Urinary bladder (tissue), 4 donors: ENCODE measurements around the gene CCSER2. TPM values are rescaled to one million over a fixed set of nuclear protein-coding genes. Genes with fewer than 3 reads are reported as not detected.

Experiments used
- DNase-seq: peaks from one replicate; pipeline ENCODE4 v3.0.0-alpha.2; 2015; ENCODE audit errors: extremely low spot score
- H3K27ac ChIP-seq: one replicate; pipeline ENCODE4 v1.5.1; 2013; ENCODE audit warnings: low read depth, mild to moderate bottlenecking, moderate library complexity
- H3K36me3 ChIP-seq: one replicate; pipeline ENCODE4 v1.6.1; 2013; ENCODE audit warnings: mild to moderate bottlenecking, moderate library complexity; ENCODE audit not compliant: insufficient read depth
- H3K4me1 ChIP-seq: one replicate; pipeline ENCODE4 v1.6.1; 2013; ENCODE audit warnings: mild to moderate bottlenecking, moderate library complexity; ENCODE audit not compliant: insufficient read depth
- H3K4me3 ChIP-seq: one replicate; pipeline ENCODE4 v1.5.1; 2013; ENCODE audit warnings: low read depth, low read length
- WGBS: extraction: QIAGEN DNeasy Blood & Tissue Kit; methylation state at CpG from one replicate; pipeline ENCODE4 v1.1.7; 2013; 5-methylcytosine and 5-hydroxymethylcytosine counted together
- polyA plus RNA-seq: library from polyadenylated mRNA; stranded (reverse); fragments of 200-250 nt; gene quantifications from one replicate; pipeline ENCODE4 v1.2.3, GENCODE V29; 2013
- total RNA-seq: library from RNA; depleted of rRNA; stranded (reverse); fragments of >200 nt; gene quantifications from one replicate; pipeline ENCODE4 v1.2.3, GENCODE V29; 2014
- donor health status: healthy with polysubstance abuse.
- donor health status: healthy.

CCSER2 gene
- total and polyA plus RNA-seq, 2 donors, result 22.1 to 75.4 TPM

DNA sequence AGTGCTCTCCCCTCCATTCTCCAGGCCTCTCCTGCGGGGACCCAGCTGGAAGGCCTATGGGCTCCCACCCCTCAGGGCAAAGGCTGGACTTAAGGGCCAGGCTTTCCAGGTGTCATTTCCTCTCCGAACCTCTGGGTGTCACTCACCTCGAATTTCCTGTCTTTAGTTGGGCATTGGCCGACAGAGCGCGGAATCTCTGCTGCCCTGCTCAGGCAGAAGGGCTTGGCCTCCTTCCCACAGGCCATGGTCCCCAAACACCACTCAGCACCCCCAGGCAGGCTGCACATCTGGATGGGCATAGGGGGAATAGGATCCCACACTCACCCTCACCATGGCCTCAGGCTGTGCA lies 212.9 kb downstream of the CCSER2 start:
- H3K27ac ChIP-seq, result no peak overlapping the region
- H3K4me3 ChIP-seq, result no peak overlapping the region
- 72% methylated on average over 6 of the region's 6 CpGs for WGBS
- no peak for DNase-seq
- no peaks in the 10 kb centered on the region for H3K4me1 ChIP-seq
- no peaks in the 10 kb centered on the region for H3K36me3 ChIP-seq

DNA sequence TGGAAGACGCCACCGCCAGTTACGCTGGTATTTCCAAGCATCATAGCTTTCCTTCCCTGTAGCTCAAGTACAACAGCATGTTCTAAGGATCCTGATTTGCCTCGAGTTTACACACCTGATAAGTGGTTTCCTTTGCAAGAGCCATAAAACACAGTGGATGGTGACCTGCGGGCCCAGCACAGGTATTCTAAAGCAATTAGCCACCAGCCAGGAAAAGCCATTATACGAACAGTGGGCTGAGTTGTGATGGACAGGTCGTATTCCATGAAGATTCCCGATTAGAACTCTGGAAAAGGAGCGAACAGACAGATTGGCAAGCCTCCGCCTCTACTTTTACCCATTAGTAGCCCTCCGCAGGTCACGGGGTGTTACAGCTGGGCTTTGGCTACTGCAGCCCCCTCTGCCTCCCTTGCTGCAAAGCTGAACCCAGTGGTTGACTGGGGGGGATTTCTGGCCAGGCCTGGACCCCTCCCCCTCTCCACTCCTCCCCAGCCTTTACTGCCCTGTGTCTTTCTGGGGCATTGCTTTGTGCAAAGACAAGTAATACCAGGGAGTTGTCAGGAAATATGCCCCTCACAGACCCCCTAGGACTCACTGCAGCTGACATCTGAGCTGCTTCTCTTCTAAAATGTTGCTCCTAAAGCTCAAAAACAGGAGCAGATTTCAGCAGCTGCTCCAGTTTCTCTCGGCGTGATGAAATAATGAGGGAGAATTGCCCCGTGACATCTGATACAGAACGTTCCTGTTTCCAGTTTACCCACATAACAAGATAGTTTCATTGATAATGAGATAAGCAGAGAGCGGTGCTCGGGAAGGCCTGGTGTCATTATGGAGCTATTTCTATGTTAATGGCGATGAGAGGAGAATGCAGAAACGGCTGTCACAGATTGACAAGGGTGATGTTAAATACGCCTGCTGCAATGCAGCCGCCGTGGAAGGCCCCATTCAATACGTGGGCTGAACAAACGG lies 214.4 kb downstream of the CCSER2 start:
- peak; percentile 11 for DNase-seq
- Histone ChIP-seq H3K27ac (no peak overlapping the region), H3K4me1 (no peaks in the 10 kb centered on the region), H3K36me3 (no peaks in the 10 kb centered on the region), H3K4me3 (no peak overlapping the region)
- 54% methylated on average over 25 of the region's 25 CpGs for WGBS

DNA sequence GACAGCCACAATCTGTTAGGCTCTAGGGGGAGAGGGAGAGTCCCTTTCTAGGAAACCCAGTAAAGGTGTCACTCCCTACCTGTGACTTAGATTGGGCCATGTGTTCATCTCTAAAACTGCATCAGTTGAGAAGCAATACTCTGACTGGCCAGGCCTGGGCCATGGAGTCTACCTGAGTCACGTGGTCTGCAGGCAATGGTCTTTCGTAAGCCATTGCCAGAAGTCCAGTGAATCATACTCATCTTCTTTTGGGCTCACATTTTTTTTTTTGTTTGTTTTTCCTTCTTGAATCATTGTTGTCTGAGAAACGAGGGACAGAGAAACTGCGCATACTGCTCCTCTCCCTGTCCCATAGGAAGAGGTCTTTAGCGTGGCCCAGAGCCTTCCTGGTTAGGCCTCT lies 215.6 kb downstream of the CCSER2 start:
- DNase-seq, result no peak
- H3K27ac ChIP-seq, result no peak overlapping the region
- H3K36me3 ChIP-seq, result no peaks in the 10 kb centered on the region
- 86% methylated on average over 5 of the region's 5 CpGs for WGBS
- no peak overlapping the region for H3K4me3 ChIP-seq
- H3K4me1 ChIP-seq, result no peaks in the 10 kb centered on the region

DNA sequence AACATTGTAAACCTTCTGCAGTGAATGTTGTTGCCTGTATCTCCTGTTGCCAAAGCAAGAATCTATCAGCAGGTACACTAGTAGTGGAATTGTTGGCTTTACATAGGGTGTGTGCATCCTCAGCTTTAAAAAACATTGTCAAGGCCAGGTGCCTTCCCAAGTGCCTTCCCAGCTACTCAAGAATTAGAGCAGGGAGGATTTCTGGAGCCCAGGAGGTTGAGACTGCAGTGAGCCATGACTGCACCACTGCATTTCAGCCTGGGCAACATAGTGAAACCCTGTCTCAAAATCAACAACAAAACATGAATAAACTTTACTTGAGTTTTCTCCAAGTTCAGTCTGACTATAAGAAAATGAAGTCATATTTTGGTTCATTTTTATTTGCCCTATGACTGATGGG lies 217.3 kb downstream of the CCSER2 start:
- Histone ChIP-seq H3K36me3 (no peaks in the 10 kb centered on the region), H3K4me1 (no peaks in the 10 kb centered on the region), H3K27ac (no peak overlapping the region), H3K4me3 (no peak overlapping the region)
- DNase-seq, result no peak

DNA sequence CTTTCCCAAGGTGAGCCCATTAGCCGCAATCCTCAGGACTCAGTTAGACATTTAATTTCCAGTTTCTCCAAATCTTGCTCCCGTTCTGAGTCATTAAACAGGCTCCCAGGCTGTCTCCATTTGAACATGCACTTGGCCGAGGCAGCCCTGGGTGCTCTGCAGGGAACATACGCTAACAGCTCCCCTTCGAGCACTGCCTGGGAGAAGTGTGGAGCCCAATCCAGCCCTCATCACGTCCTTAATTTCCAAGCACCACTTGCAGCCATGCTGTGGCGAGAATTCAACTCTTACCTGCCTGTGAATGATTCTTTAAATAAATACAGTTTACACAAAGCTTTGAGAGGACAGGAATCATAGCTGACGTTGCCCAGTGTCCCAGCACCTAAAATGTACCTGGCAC lies 218.2 kb downstream of the CCSER2 start:
- H3K4me3 ChIP-seq, result no peak overlapping the region
- WGBS, result 83% methylated on average over 8 of the region's 8 CpGs
- DNase-seq, result no peak
- no peak overlapping the region for H3K27ac ChIP-seq
- H3K4me1 ChIP-seq, result no peaks in the 10 kb centered on the region
- H3K36me3 ChIP-seq, result no peaks in the 10 kb centered on the region

DNA sequence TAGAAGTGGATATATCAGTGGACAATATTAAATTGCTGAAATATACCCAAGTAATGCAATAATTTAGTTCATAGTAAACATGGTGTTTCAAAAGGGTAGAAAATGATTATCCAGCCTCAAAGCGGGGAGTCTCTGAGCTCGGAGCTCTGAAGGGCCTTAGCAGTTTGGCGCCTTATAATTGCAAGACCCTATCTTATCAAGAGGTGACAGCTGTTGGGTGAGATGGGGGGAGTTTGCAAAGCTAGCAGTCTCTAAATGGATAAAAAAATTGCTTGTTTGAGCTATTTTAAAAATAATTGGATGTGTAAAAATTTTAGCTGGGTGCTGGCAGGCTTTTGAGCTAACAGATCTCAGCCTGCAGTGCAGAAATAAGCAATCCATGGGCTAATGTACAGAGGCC lies 219.2 kb downstream of the CCSER2 start:
- DNase-seq, result no peak
- Histone ChIP-seq H3K36me3 (no peaks in the 10 kb centered on the region), H3K27ac (no peak overlapping the region), H3K4me1 (no peaks in the 10 kb centered on the region), H3K4me3 (no peak overlapping the region)
- WGBS, result 72% methylated on average over 3 of the region's 3 CpGs

DNA sequence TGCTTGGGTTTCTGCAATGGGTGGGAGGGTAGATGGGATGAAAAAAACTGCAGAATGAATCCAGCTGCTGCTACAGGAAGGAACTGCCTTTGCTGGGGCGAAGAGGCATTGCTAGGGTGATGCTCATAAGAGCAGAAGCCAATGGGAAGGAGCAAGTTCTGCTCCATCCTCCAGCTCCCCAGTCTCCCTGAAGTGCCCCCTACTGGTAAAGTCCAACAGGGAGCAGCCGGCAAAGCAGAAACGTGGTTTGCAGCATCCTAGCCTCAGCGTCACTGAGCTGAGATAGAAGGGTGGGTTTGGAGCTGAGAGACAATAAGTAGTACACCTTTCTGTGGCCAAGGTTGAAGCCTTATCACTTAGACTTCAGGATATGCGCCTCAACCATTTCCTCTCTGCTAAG lies 220.5 kb downstream of the CCSER2 start:
- no peaks in the 10 kb centered on the region for H3K4me1 ChIP-seq
- WGBS, result 22% methylated on average over 5 of the region's 5 CpGs
- no peak for DNase-seq
- no peak overlapping the region for H3K27ac ChIP-seq
- H3K4me3 ChIP-seq, result no peak overlapping the region
- H3K36me3 ChIP-seq, result no peaks in the 10 kb centered on the region

DNA sequence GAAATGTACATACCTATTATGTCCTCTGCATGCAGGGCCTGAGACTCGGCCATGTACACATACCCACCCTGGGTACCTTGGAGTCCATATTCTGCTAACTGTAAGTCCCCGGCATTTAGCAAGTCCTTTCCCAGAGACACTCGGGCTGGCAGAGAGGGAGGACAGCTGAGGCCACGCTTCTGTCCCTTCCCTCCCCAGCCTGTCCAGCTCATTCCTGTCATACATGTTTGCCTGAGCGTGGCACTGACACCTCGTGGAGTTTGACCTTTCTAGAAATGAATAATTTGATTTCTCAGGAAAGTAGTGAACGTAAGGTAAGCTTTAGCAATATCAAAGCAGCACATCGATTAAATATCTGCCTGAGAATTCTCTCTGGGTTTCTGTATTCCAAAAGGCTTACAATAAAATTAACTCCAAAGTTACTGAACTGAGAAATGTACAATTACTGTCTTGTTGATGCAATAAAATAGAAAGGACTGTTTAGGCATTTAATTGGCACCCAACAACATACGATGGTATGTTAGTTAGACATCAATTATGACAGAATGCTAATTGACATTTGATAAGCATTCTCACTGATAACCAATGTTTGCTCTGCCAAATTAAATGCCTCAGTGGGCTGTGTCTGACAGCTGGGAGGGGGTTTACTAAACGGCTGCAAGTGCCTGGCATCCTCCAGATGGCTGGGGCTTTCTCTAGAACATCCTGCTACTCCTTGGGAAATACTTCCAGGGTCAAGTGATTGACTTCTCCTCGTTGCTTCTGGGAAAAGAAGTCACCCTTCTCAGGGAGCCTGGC lies 221.2 kb downstream of the CCSER2 start:
- Histone ChIP-seq H3K27ac (no peak overlapping the region), H3K4me1 (no peaks in the 10 kb centered on the region), H3K36me3 (no peaks in the 10 kb centered on the region), H3K4me3 (no peak overlapping the region)
- WGBS, result 47% methylated on average over 11 of the region's 11 CpGs
- DNase-seq, result no peak

DNA sequence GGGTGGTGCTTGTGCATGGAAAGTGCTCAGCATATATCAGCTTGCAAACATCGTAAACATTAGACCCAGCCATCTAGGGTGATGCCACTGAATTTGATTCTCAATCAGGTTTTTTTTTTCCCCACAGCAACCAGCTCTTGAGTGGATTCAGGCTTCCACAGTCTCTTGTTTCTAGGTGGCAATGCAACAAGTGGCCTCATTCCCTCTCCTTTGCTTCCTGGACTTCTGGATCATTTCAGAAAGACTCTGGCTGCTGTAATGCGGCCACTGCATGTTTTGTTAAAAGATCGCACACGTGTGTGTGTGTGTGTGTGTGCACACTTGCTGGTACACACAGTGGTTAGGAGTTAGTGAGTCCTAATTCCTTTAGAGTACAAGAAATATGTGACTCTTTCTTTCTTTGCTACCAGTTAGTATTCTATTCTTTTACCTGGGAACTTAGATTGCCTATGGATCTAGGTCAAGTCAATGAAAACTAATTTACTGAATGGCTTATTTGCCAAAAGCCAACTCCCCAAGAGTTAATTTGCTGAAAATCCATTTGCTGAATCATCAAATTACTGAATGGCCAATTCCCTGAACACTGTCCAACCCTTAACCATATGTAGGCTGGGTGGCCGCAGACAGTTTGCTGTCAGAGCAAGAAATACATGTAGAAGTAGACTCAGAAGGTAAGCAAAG lies 222.5 kb downstream of the CCSER2 start:
- WGBS, result 84% methylated on average over 5 of the region's 5 CpGs
- DNase-seq, result no peak
- Histone ChIP-seq H3K36me3 (no peaks in the 10 kb centered on the region), H3K4me3 (no peak overlapping the region), H3K27ac (no peak overlapping the region), H3K4me1 (no peaks in the 10 kb centered on the region)

DNA sequence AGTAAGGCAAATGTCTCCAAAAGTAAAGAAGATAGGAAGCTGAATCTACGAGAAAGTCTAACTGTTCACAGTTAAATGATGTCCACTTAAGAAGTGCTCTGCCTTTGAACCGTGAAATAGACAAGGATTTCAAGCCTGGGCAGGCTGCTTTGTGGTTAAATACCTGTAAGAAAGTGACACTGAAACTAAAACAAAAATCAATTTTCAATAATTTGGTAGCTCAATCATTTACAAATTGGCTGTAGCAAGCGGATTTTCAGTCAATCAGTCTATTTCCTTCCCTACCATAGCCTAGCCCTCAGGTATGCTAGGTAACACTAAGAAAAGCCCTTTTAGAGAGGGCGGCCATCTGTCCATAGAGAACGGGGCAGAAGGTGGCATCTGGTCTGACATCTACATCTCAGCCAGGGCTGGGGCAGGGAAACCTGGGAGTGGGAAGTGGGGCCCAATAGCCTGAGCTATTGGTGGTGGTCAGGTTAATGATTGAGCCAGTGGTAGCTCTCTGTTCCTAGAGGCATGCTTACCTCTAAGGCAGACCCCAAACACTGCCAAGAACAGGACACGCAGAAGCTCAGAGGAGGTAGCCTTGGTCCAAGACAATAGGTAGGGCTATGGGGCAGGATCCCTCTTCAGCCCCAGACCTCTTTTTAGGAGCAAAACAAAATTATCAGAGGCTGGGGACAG lies 223.2 kb downstream of the CCSER2 start:
- Histone ChIP-seq H3K4me3 (no peak overlapping the region), H3K36me3 (no peaks in the 10 kb centered on the region), H3K27ac (no peak overlapping the region), H3K4me1 (no peaks in the 10 kb centered on the region)
- 80% methylated on average over 6 of the region's 6 CpGs for WGBS
- no peak for DNase-seq

DNA sequence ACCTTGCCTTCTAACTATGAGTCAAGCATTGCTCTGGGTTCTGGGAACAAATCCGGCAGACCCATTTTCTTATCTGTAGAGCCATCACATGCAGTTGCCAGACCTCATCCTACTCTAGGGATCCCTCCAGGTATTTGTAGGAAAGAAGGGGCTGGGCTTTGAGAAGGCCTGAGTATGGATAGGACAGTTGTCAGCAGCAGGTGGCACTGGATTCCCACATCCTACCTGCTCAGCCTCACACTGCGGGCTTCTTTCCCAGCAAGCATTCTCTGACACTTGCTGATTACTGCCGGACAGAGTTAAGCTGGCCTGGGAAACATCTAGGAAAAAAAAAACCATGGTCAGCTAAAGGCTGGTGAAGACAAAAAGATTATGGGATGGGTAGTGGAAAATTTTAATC lies 224.1 kb downstream of the CCSER2 start:
- no peaks in the 10 kb centered on the region for H3K4me1 ChIP-seq
- H3K27ac ChIP-seq, result no peak overlapping the region
- H3K36me3 ChIP-seq, result no peaks in the 10 kb centered on the region
- no peak for DNase-seq
- no peak overlapping the region for H3K4me3 ChIP-seq
- WGBS, result 57% methylated on average over 3 of the region's 3 CpGs

DNA sequence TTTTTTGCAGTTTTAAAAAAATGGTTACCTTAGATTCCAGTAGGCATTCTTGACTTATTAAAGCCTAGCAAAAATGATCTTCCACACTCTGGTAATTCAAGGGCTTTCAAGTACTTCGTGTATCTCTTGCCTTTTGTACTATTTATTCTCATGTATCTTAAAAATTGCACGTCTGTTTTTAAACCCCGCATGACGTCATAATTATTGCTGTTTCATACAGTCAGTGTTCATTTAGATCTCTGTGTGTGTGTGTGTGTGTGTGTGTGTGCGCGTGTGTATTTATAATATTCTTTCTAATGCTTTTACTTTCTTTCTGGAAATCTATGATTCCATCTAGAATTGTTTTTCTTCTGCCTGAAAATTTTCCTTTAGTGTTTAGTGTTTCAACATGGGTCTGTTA lies 234.2 kb downstream of the CCSER2 start:
- Histone ChIP-seq H3K36me3 (no peaks in the 10 kb centered on the region), H3K4me3 (no peak overlapping the region), H3K4me1 (no peaks in the 10 kb centered on the region), H3K27ac (no peak overlapping the region)
- no peak for DNase-seq
- 85% methylated on average over 6 of the region's 6 CpGs for WGBS

DNA sequence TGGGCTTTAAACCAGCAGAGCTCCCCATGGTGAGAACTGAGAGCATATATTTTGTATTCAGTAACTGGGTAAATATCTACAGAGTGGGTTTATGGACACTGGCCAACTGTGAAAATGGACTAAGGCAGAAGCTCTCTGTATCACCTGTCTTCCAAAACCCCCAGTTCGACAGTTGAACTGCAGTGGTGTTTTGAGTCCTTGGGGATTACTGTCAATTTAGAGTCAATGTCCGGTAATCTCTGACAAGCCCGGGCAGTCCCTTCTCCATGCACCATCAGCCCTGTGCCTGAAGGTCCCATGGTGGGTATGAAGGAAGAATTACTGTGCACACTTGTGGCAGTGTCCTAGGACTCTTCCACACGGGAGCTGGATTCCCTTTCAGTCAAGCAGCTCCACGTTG lies 235.0 kb downstream of the CCSER2 start:
- H3K4me1 ChIP-seq, result no peaks in the 10 kb centered on the region
- DNase-seq, result no peak
- WGBS, result 70% methylated on average over 5 of the region's 5 CpGs

More for the DNA sequence above, 235.0 kb downstream of the CCSER2 start:
- no peaks in the 10 kb centered on the region for H3K36me3 ChIP-seq
- no peak overlapping the region for H3K27ac ChIP-seq
- H3K4me3 ChIP-seq, result no peak overlapping the region
